ENCODE results near the gene UGT1A3.

Gene UGT1A3

GRCh38 chr2:233747283-233747544 is 18.4 kb downstream of the UGT1A3 start:
- no peak for TF ChIP-seq ZBTB7A (IDR thresholded peaks at IDR 0.05; ENCODE audit: low read depth)
- no peak for TF ChIP-seq FOXM1 (IDR thresholded peaks at IDR 0.05; ENCODE audit: borderline replicate concordance, low read depth)
- TF ChIP-seq EP300 (IDR thresholded peaks at IDR 0.05; ENCODE audit: borderline replicate concordance): no peak
- no peak for TF ChIP-seq EGR1 (IDR thresholded peaks at IDR 0.05)
- TF ChIP-seq NFIC (IDR thresholded peaks at IDR 0.05): no peak
- no peak for TF ChIP-seq CEBPB (IDR thresholded peaks at IDR 0.05)
- no peak for TF ChIP-seq MAX (IDR thresholded peaks at IDR 0.05)
- no peak for TF ChIP-seq TEAD4 (IDR thresholded peaks at IDR 0.05)
- no peak for TF ChIP-seq RAD21 (IDR thresholded peaks at IDR 0.05; ENCODE audit: low read depth)
- no peak for TF ChIP-seq USF1 (IDR thresholded peaks at IDR 0.05)
- TF ChIP-seq TCF12 (IDR thresholded peaks at IDR 0.05; ENCODE audit: low read depth): no peak
- TF ChIP-seq REST (IDR thresholded peaks at IDR 0.05; ENCODE audit: low read depth): no peak
- no peak for TF ChIP-seq CREB1 (IDR thresholded peaks at IDR 0.05; ENCODE audit: low read depth)
- TF ChIP-seq YY1 (IDR thresholded peaks at IDR 0.05; ENCODE audit: low read depth): no peak
- no peak for TF ChIP-seq TAF1 (IDR thresholded peaks at IDR 0.05; ENCODE audit: low read depth)

GRCh38 chr2:233754872-233755611 is 26.2 kb downstream of the UGT1A3 start:
- no peak for TF ChIP-seq TEAD4 (IDR thresholded peaks at IDR 0.05)
- no peak for TF ChIP-seq CREB1 (IDR thresholded peaks at IDR 0.05; ENCODE audit: low read depth)
- TF ChIP-seq EGR1 (IDR thresholded peaks at IDR 0.05): no peak
- no peak for TF ChIP-seq EP300 (IDR thresholded peaks at IDR 0.05; ENCODE audit: borderline replicate concordance)
- TF ChIP-seq ZBTB7A (IDR thresholded peaks at IDR 0.05; ENCODE audit: low read depth): no peak
- no peak for TF ChIP-seq MAX (IDR thresholded peaks at IDR 0.05)
- TF ChIP-seq CEBPB (IDR thresholded peaks at IDR 0.05): no peak
- TF ChIP-seq RAD21 (IDR thresholded peaks at IDR 0.05; ENCODE audit: low read depth): no peak
- no peak for TF ChIP-seq USF1 (IDR thresholded peaks at IDR 0.05)
- TF ChIP-seq FOXM1 (IDR thresholded peaks at IDR 0.05; ENCODE audit: borderline replicate concordance, low read depth): no peak
- no peak for TF ChIP-seq TCF12 (IDR thresholded peaks at IDR 0.05; ENCODE audit: low read depth)

- TF ChIP-seq EGR1 (IDR thresholded peaks at IDR 0.05) (no peak), TCF12 (IDR thresholded peaks at IDR 0.05; ENCODE audit: low read depth) (no peak), EP300 (IDR thresholded peaks at IDR 0.05; ENCODE audit: borderline replicate concordance) (no peak), YY1 (IDR thresholded peaks at IDR 0.05; ENCODE audit: low read depth) (no peak), CREB1 (IDR thresholded peaks at IDR 0.05; ENCODE audit: low read depth) (no peak), TAF1 (IDR thresholded peaks at IDR 0.05; ENCODE audit: low read depth) (no peak), NFIC (IDR thresholded peaks at IDR 0.05) (no peak), CEBPB (IDR thresholded peaks at IDR 0.05) (no peak), RAD21 (IDR thresholded peaks at IDR 0.05; ENCODE audit: low read depth) (no peak), MAX (IDR thresholded peaks at IDR 0.05) (no peak), USF1 (IDR thresholded peaks at IDR 0.05) (no peak), ZBTB7A (IDR thresholded peaks at IDR 0.05; ENCODE audit: low read depth) (no peak), FOXM1 (IDR thresholded peaks at IDR 0.05; ENCODE audit: borderline replicate concordance, low read depth) (no peak), REST (IDR thresholded peaks at IDR 0.05; ENCODE audit: low read depth) (no peak)
Observed at GRCh38 chr2:233756429-233757081, 27.7 kb downstream of the UGT1A3 start.

- TF ChIP-seq EP300 (IDR thresholded peaks at IDR 0.05; ENCODE audit: borderline replicate concordance) (no peak), ZBTB7A (IDR thresholded peaks at IDR 0.05; ENCODE audit: low read depth) (no peak), CREB1 (IDR thresholded peaks at IDR 0.05; ENCODE audit: low read depth) (no peak), FOXM1 (IDR thresholded peaks at IDR 0.05; ENCODE audit: borderline replicate concordance, low read depth) (no peak), EGR1 (IDR thresholded peaks at IDR 0.05) (no peak), YY1 (IDR thresholded peaks at IDR 0.05; ENCODE audit: low read depth) (no peak), MAX (IDR thresholded peaks at IDR 0.05) (no peak), REST (IDR thresholded peaks at IDR 0.05; ENCODE audit: low read depth) (no peak), TCF12 (IDR thresholded peaks at IDR 0.05; ENCODE audit: low read depth) (no peak), USF1 (IDR thresholded peaks at IDR 0.05) (no peak), NFIC (IDR thresholded peaks at IDR 0.05) (no peak), TEAD4 (IDR thresholded peaks at IDR 0.05) (no peak), RAD21 (IDR thresholded peaks at IDR 0.05; ENCODE audit: low read depth) (no peak), TAF1 (IDR thresholded peaks at IDR 0.05; ENCODE audit: low read depth) (no peak), CEBPB (IDR thresholded peaks at IDR 0.05) (no peak)
Observed at GRCh38 chr2:233758141-233758540, 29.3 kb downstream of the UGT1A3 start.
